Endodermal cell (in vitro differentiated cells): ENCODE results near the gene FPGS. TPM values are rescaled to one million over a fixed set of nuclear protein-coding genes. Genes with fewer than 3 reads are reported as not detected.

Source experiments
- DNase-seq: peaks from one replicate; pipeline ENCODE4 v3.0.0-alpha.2; 2017
- H3K27ac ChIP-seq: 2 replicates; pipeline ENCODE4 v1.5.1; 2013; ENCODE audit warnings: mild to moderate bottlenecking, low read depth, low read length, moderate library complexity
- H3K27me3 ChIP-seq: 2 replicates; pipeline ENCODE4 v1.6.1; 2013; ENCODE audit warnings: mild to moderate bottlenecking, low read length, moderate library complexity; ENCODE audit not compliant: insufficient read depth, control insufficient read depth, poor library complexity, severe bottlenecking
- H3K36me3 ChIP-seq: 2 replicates; pipeline ENCODE4 v1.7.0; 2013; ENCODE audit warnings: mild to moderate bottlenecking, low read length, moderate library complexity; ENCODE audit not compliant: control insufficient read depth, insufficient read depth
- H3K4me1 ChIP-seq: one replicate; pipeline ENCODE4 v1.7.0; 2013; ENCODE audit warnings: low read length; ENCODE audit not compliant: control insufficient read depth, insufficient read depth
- H3K4me3 ChIP-seq: 2 replicates; pipeline ENCODE4 v1.5.1; 2013; ENCODE audit warnings: mild to moderate bottlenecking, low read length, moderate library complexity
- H3K9ac ChIP-seq: 2 replicates; pipeline ENCODE4 v1.6.1; 2013; ENCODE audit warnings: mild to moderate bottlenecking, low read length, moderate library complexity; ENCODE audit not compliant: poor library complexity, severe bottlenecking; ENCODE audit errors: extremely low read depth
- H3K9me3 ChIP-seq: 2 replicates; pipeline ENCODE4 v1.6.1; 2013; ENCODE audit warnings: mild to moderate bottlenecking, low read length, moderate library complexity; ENCODE audit not compliant: control insufficient read depth
- H3K27ac Mint-ChIP-seq: 2 replicates; pipeline ENCODE4 v1.8.0; 2020; ENCODE audit warnings: mixed read lengths
- H3K27me3 Mint-ChIP-seq: 2 replicates; pipeline ENCODE4 v1.8.0; 2021; ENCODE audit warnings: mild to moderate bottlenecking, mixed read lengths; ENCODE audit not compliant: insufficient read depth
- H3K36me3 Mint-ChIP-seq: 2 replicates; pipeline ENCODE4 v1.8.0; 2020; ENCODE audit warnings: low read depth, mixed read lengths
- H3K4me1 Mint-ChIP-seq: 2 replicates; pipeline ENCODE4 v1.8.0; 2020; ENCODE audit warnings: mixed read lengths
- H3K4me3 Mint-ChIP-seq: 2 replicates; pipeline ENCODE4 v1.8.0; 2020; ENCODE audit warnings: mild to moderate bottlenecking, moderate library complexity, mixed read lengths
- H3K9me3 Mint-ChIP-seq: 2 replicates; pipeline ENCODE4 v1.8.0; 2020; ENCODE audit warnings: mild to moderate bottlenecking, mixed read lengths
- CTCF ChIP-seq: fragments of 200-600 bp; sonication (generic); conservative IDR thresholded peaks from 2 replicates; pipeline ENCODE4 v1.5.0; 2021; ENCODE audit warnings: antibody characterized with exemption, mild to moderate bottlenecking
- WGBS, 2 experiments: methylation state at CpG; one replicate each; pipeline versions ENCODE4 v1.1.5 to v1.1.7; 2013; ENCODE audit warnings: missing lambda C conversion rate in 2 of 2, mixed read lengths in 1 of 2; ENCODE audit not compliant: insufficient coverage in 1 of 2, insufficient read length in 1 of 2; 5-methylcytosine and 5-hydroxymethylcytosine counted together
- total RNA-seq, 2 donors: library from RNA; stranded (reverse); fragmentation: NEBNext Ultra II Directional in 1 of 2; extraction: Animal tissue kit (Norgen Biotek cat#: 25700) in 1 of 2; gene quantifications; 2 replicates in 1 of 2; 3 replicates in 1 of 2; pipeline ENCODE4 v1.2.1, GENCODE V29; 2021

The FPGS gene
- total RNA-seq, 2 donors from 2014 or later: 75.2 to 76.4 TPM

- Histone ChIP-seq H3K9ac (no peak overlapping the region), H3K27me3 (no peaks in the 10 kb centered on the region), H3K4me3 (no peak overlapping the region), H3K4me1 (no peaks in the 10 kb centered on the region), H3K9me3 (peaks cover 11% of the 10 kb centered on the region), H3K27ac (no peak overlapping the region), H3K36me3 (no peaks in the 10 kb centered on the region)
- no peaks in the 10 kb centered on the region for H3K4me1 Mint-ChIP-seq
- WGBS, 2 experiments: 90 to 92% methylated on average over 15 to 18 of the region's 18 CpGs
- DNase-seq: no peak
- no peak overlapping the region for H3K27ac Mint-ChIP-seq
- H3K36me3 Mint-ChIP-seq: no peaks in the 10 kb centered on the region
- H3K9me3 Mint-ChIP-seq: peaks cover 16% of the 10 kb centered on the region
- no peaks in the 10 kb centered on the region for H3K27me3 Mint-ChIP-seq
- no peak for TF ChIP-seq CTCF
- no peak overlapping the region for H3K4me3 Mint-ChIP-seq
These were observed 43.9 kb downstream of the FPGS start for GRCh38 chr9:127846443-127847177.

GRCh38 chr9:127847178-127847510 is 44.5 kb downstream of the FPGS start:
- TF ChIP-seq CTCF: no peak
- no peaks in the 10 kb centered on the region for H3K4me1 ChIP-seq
- Mint-ChIP-seq H3K4me3 (no peak overlapping the region), H3K27me3 (no peaks in the 10 kb centered on the region), H3K9me3 (peaks cover 16% of the 10 kb centered on the region), H3K4me1 (no peaks in the 10 kb centered on the region), H3K36me3 (no peaks in the 10 kb centered on the region), H3K27ac (no peak overlapping the region)
- 91% methylated on average over 6 of the region's 6 CpGs for WGBS, 2 experiments
- H3K9me3 ChIP-seq: peaks cover 11% of the 10 kb centered on the region
- no peaks in the 10 kb centered on the region for H3K27me3 ChIP-seq
- H3K27ac ChIP-seq: no peak overlapping the region
- no peak overlapping the region for H3K9ac ChIP-seq
- DNase-seq: no peak
- no peak overlapping the region for H3K4me3 ChIP-seq
- no peaks in the 10 kb centered on the region for H3K36me3 ChIP-seq

GRCh38 chr9:127847833-127848755 is 45.4 kb downstream of the FPGS start:
- Mint-ChIP-seq H3K27ac (no peak overlapping the region), H3K4me3 (no peak overlapping the region)

More at GRCh38 chr9:127847833-127848755, 45.4 kb downstream of the FPGS start:
- no peak for DNase-seq
- peaks cover 16% of the 10 kb centered on the region for H3K9me3 Mint-ChIP-seq
- Histone ChIP-seq H3K27ac (no peak overlapping the region), H3K4me1 (no peaks in the 10 kb centered on the region), H3K27me3 (no peaks in the 10 kb centered on the region), H3K9ac (no peak overlapping the region), H3K9me3 (peaks cover 11% of the 10 kb centered on the region), H3K36me3 (no peaks in the 10 kb centered on the region), H3K4me3 (no peak overlapping the region)
- no peaks in the 10 kb centered on the region for H3K36me3 Mint-ChIP-seq
- 78 to 88% methylated on average over 9 to 12 of the region's 12 CpGs for WGBS, 2 experiments
- no peaks in the 10 kb centered on the region for H3K27me3 Mint-ChIP-seq
- no peak for TF ChIP-seq CTCF
- H3K4me1 Mint-ChIP-seq: no peaks in the 10 kb centered on the region
